OCI-LY1 (cell line): ENCODE results near the gene AKAP11.

Experiments used
- EZH2 ChIP-seq: fragments of 200-600 bp; sonication (generic), shearing (Covaris generic); IDR thresholded peaks from 2 replicates; pipeline ENCODE4 v1.8.0; 2017; ENCODE audit warnings: borderline replicate concordance, mixed run types, mild to moderate bottlenecking, antibody characterized with exemption, low read length, moderate library complexity, mixed read lengths
- TF ChIP-seq, protein P1 (sequence below): fragments of 200-600 bp; sonication (generic), shearing (Covaris generic); IDR thresholded peaks from 2 replicates; pipeline ENCODE4 v1.5.1; 2017; ENCODE audit warnings: mild to moderate bottlenecking, antibody characterized with exemption, low read length, moderate library complexity, mixed read lengths

DNA sequence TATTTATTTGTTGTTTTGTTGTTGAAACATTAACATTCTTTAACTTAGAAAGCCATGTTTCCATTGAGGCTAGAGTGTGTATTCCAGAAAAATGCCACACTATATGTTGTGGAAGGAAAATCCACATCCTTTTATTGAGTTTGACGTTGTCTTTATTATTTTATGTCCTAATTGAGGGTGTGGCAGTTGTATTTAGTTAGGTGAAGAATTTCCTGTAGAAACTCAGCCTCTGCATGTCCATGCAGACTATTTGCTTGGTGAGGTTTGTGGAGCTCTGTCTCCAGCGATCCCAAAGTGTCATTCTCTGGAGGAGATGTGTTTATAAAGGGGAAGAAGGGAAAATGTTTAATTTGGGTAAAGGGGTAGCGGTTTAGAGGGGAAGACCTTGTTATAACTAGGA lies 46.6 kb downstream of the AKAP11 start:
- TF ChIP-seq, protein P1, sequence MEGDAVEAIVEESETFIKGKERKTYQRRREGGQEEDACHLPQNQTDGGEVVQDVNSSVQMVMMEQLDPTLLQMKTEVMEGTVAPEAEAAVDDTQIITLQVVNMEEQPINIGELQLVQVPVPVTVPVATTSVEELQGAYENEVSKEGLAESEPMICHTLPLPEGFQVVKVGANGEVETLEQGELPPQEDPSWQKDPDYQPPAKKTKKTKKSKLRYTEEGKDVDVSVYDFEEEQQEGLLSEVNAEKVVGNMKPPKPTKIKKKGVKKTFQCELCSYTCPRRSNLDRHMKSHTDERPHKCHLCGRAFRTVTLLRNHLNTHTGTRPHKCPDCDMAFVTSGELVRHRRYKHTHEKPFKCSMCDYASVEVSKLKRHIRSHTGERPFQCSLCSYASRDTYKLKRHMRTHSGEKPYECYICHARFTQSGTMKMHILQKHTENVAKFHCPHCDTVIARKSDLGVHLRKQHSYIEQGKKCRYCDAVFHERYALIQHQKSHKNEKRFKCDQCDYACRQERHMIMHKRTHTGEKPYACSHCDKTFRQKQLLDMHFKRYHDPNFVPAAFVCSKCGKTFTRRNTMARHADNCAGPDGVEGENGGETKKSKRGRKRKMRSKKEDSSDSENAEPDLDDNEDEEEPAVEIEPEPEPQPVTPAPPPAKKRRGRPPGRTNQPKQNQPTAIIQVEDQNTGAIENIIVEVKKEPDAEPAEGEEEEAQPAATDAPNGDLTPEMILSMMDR = no peak
- TF ChIP-seq EZH2 = no peak
